ENCODE measurements around the gene PRH1. TPM values are rescaled to one million over a fixed set of nuclear protein-coding genes. Genes with fewer than 3 reads are reported as not detected.
A peak's percentile ranks its signal among the peaks of the same experiment; 100 is the strongest.

Gene PRH1
- total RNA-seq, 3 donors from 2014 or later = 14.2 to 24.0 (median 15.4) TPM

DNA sequence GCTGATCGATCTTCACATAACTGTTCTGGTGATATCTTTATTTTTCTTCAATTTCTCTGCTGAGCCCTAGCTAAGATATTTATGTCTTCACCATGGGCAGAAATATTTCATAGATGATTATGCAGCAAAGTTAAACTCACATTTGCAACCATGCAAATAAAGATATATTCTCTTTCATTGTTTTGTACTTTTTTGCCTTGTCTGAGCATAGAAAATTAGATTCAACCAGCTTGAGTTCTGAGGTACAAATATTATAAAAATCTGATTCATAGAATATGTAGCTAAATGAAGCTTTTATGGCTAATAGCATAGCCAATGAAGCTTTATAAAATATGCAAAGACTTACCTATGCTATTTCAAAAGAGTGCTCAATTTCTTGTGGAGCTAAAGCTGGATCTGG, 25.4 kb upstream of the PRH1 start, which contains the start of gene TAS2R13:
Gene TAS2R13 (minus strand): TSS at position 101 of the 400 bp plus-strand sequence. CDS start 264 bp downstream, outside the sequence.
- Histone ChIP-seq H3K9me3 (peaks cover 8% of the 10 kb centered on the region), H3K36me3 (ENCODE audit: low read depth) (no peaks in the 10 kb centered on the region), H3K4me1 (ENCODE audit: low read depth) (no peaks in the 10 kb centered on the region), H3K4me3 (no peak within 1 kb of the TSS)
- TF ChIP-seq, protein P1, sequence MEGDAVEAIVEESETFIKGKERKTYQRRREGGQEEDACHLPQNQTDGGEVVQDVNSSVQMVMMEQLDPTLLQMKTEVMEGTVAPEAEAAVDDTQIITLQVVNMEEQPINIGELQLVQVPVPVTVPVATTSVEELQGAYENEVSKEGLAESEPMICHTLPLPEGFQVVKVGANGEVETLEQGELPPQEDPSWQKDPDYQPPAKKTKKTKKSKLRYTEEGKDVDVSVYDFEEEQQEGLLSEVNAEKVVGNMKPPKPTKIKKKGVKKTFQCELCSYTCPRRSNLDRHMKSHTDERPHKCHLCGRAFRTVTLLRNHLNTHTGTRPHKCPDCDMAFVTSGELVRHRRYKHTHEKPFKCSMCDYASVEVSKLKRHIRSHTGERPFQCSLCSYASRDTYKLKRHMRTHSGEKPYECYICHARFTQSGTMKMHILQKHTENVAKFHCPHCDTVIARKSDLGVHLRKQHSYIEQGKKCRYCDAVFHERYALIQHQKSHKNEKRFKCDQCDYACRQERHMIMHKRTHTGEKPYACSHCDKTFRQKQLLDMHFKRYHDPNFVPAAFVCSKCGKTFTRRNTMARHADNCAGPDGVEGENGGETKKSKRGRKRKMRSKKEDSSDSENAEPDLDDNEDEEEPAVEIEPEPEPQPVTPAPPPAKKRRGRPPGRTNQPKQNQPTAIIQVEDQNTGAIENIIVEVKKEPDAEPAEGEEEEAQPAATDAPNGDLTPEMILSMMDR (IDR thresholded peaks at IDR 0.05) = no peak
- intact Hi-C loops (cut with DNase I, micrococcal nuclease) = no loop called here
- DNase-seq (no peak), ATAC-seq (no peak)

DNA sequence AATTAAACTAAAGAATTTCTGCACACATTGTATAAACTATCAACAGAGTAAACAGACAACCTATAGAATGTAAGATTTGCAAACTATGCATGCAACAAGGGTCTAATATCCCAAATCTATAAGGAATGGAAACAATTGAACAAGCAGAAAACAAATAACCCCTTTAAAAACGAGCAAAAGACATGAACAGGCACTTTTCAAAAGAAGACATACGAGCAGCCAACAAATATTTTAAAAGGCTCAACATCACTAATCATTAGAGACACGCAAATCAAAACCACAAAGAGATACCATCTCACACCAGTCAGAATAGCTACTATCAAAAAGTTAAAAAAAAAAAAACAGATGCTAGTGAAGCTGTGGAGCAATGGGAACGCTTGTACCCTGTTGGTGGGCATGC, 20.6 kb upstream of the PRH1 start:
- DNase-seq = no peak
- H3K9me3 ChIP-seq = peaks cover 30% of the 10 kb centered on the region
- H3K4me3 ChIP-seq = no peak overlapping the region
- ATAC-seq = no peak
- TF ChIP-seq, protein P1 (IDR thresholded peaks at IDR 0.05) = no peak
- intact Hi-C loops (cut with DNase I, micrococcal nuclease) = no loop called here
- H3K36me3 ChIP-seq (ENCODE audit: low read depth) = no peaks in the 10 kb centered on the region
- H3K4me1 ChIP-seq (ENCODE audit: low read depth) = no peaks in the 10 kb centered on the region

DNA sequence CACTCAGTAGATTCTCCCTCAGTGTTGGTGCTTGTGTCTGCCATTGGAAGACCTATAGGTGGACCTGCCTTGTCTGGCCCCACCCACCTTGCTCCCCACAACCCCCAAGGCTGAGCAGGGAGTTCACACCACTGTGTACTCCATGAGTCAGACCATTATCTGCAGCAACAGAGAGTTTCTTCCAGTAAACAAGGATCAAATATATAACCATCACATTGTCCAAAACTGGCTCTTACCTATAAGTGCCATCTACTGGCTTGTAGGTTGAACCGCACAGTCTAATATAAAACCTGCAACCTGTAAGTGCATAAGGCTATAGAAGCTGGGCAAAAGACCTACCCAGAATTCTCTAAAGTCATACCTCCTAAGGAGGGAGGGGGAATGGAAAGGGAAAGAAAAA, 17.4 kb upstream of the PRH1 start:
- peaks cover 30% of the 10 kb centered on the region for H3K9me3 ChIP-seq
- ATAC-seq (peak; percentile 16), DNase-seq (no peak)
- TF ChIP-seq, protein P1 (IDR thresholded peaks at IDR 0.05) = no peak
- intact Hi-C loops (cut with DNase I, micrococcal nuclease) = no loop called here
- no peaks in the 10 kb centered on the region for H3K36me3 ChIP-seq (ENCODE audit: low read depth)
- no peak overlapping the region for H3K4me3 ChIP-seq
- no peaks in the 10 kb centered on the region for H3K4me1 ChIP-seq (ENCODE audit: low read depth)

DNA sequence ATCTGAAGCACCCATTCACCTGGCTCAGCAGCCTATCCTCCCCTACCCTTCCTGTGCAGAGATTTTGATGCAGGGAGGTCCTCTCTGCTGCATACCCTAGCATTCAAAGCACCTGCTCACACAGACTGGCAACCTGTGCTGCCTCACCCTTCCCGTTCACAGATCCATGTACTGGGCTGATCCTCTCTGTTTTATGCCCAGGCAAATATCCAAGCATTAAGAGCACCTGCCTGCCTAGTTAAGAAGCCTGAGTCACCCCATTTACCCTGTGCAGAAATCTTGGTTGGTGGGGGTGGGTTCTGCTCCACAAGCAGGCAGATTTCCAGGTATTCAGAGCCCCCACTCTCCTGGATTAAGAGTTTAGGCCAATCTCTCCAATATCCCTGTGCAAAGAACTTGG, 16.9 kb upstream of the PRH1 start:
- intact Hi-C loops (cut with DNase I, micrococcal nuclease) = no loop called here
- DNase-seq (no peak), ATAC-seq (no peak)
- Histone ChIP-seq H3K9me3 (peaks cover 30% of the 10 kb centered on the region), H3K36me3 (ENCODE audit: low read depth) (no peaks in the 10 kb centered on the region), H3K4me3 (no peak overlapping the region), H3K4me1 (ENCODE audit: low read depth) (no peaks in the 10 kb centered on the region)
- TF ChIP-seq, protein P1 (IDR thresholded peaks at IDR 0.05) = no peak

DNA sequence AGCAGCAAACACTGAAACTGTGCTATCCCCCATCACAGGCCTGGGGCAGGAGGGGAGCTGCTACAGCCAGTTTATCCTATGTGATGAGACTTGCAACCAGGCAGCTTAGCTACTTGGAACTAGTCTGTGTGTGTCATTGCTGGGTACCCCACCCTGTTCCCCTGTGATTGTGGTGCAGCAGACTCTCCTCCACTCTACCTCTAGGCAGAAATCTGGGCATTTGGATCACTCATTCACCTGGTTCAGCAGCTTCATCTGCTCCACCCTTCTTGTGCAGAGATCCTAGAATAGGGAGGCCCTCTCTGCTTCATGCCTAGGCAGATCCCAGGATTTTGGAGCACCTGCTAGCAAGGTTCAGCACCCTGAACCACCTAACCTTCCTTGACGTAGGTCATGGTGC, 16.5 kb upstream of the PRH1 start:
- Histone ChIP-seq H3K4me3 (no peak overlapping the region), H3K36me3 (ENCODE audit: low read depth) (no peaks in the 10 kb centered on the region), H3K4me1 (ENCODE audit: low read depth) (no peaks in the 10 kb centered on the region), H3K9me3 (peaks cover 30% of the 10 kb centered on the region)
- intact Hi-C loops (cut with DNase I, micrococcal nuclease) = no loop called here
- ATAC-seq (no peak), DNase-seq (no peak)
- TF ChIP-seq, protein P1 (IDR thresholded peaks at IDR 0.05) = no peak

DNA sequence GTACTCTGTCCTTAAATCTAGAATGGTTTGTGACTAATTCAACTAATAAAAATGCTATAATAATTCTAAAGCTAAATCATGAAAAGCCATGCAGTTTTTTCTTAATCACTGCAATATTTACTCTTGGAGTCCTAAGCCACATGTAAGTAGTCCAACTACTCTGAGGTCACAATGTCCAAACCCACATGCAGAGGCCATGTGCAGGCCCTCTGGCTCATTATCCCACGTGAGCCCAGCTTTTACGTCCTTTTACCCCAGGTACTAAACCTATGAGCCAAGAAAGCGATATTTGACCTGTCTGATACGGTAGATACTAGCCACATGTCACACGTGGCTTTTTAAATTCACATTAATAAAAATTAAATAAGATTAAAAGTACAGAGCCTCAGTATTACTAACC, 12.8 kb upstream of the PRH1 start:
- H3K36me3 ChIP-seq (ENCODE audit: low read depth) = no peaks in the 10 kb centered on the region
- DNase-seq (no peak), ATAC-seq (no peak)
- H3K4me1 ChIP-seq (ENCODE audit: low read depth) = peaks cover 5% of the 10 kb centered on the region
- no peak overlapping the region for H3K4me3 ChIP-seq
- intact Hi-C loops (cut with DNase I, micrococcal nuclease) = no loop called here
- H3K9me3 ChIP-seq = no peaks in the 10 kb centered on the region
- TF ChIP-seq, protein P1 (IDR thresholded peaks at IDR 0.05) = no peak
